Measurements from ENCODE around the gene UQCC5. TPM values are rescaled to one million over a fixed set of nuclear protein-coding genes. Genes with fewer than 3 reads are reported as not detected.

UQCC5 gene
- polyA plus RNA-seq, 1 donor (not counting 4 experiments of a cell fraction or from before 2014, with no cell fraction given): 20.0 TPM

GRCh38 chr3:52546111-52546901 lies 9.9 kb downstream of the UQCC5 start:
- H3K36me3 ChIP-seq (ENCODE audit: control insufficient read depth in 2 of 2, extremely low read depth in 1 of 2, insufficient read depth in 2 of 2, low read length in 2 of 2): peaks cover 11 to 27% of the 10 kb centered on the region in 2 experiments
- no peak for FAIRE-seq
- dilution Hi-C loops (cut with MboI; ENCODE audit: extremely low pct_ligation_motif_present, low sequenced_read_pairs): no loop called here
- no peak overlapping the region for H3K4me2 ChIP-seq (ENCODE audit: control insufficient read depth, extremely low read depth, insufficient read depth, low read depth, low read length)
- peaks cover 3% of the 10 kb centered on the region for H3K79me2 ChIP-seq (ENCODE audit: control insufficient read depth, insufficient read depth, low read length)
- no peaks in the 10 kb centered on the region for H3K9me1 ChIP-seq (ENCODE audit: control insufficient read depth, extremely low read depth, insufficient read depth, low read length)
- no peaks in the 10 kb centered on the region for H3K9me3 ChIP-seq (ENCODE audit: control insufficient read depth, low read depth, low read length)
- no peaks in the 10 kb centered on the region for H3K4me1 ChIP-seq (ENCODE audit: control insufficient read depth, extremely low read depth, insufficient read depth, low read length)
- peak overlapping the region; percentile 13 for H3K27ac ChIP-seq (ENCODE audit: control insufficient read depth, insufficient read depth, low read length)
- no peaks in the 10 kb centered on the region for H3K27me3 ChIP-seq (ENCODE audit: control insufficient read depth, extremely low read depth, insufficient read depth, low read length)
- H3K4me3 ChIP-seq (ENCODE audit: control insufficient read depth in 2 of 3, extremely low read depth in 1 of 3, insufficient read depth in 2 of 3, low read depth in 1 of 3, low read length in 3 of 3): no peak overlapping the region
- no peak overlapping the region for H2AFZ ChIP-seq (ENCODE audit: control insufficient read depth, low read length)
- H3K9ac ChIP-seq (ENCODE audit: control insufficient read depth, extremely low read depth, insufficient read depth, low read length): no peak overlapping the region
- TF ChIP-seq EZH2 (IDR thresholded peaks at IDR 0.05; ENCODE audit: low read length) (no peak), CTCF (optimal IDR thresholded peaks at IDR 0.05 in 1 of 3, IDR thresholded peaks at IDR 0.05 in 1 of 3, conservative IDR thresholded peaks at IDR 0.05 in 1 of 3; ENCODE audit: extremely low read depth in 1 of 3, insufficient read depth in 2 of 3, low read length in 3 of 3) (no peak)
- no peak for DNase-seq (ENCODE audit: low read depth, low spot score)
- H4K20me1 ChIP-seq (ENCODE audit: control insufficient read depth, extremely low read depth, insufficient read depth, low read length): no peaks in the 10 kb centered on the region

- Histone ChIP-seq H3K9ac (ENCODE audit: control insufficient read depth, extremely low read depth, insufficient read depth, low read length) (no peak overlapping the region), H4K20me1 (ENCODE audit: control insufficient read depth, extremely low read depth, insufficient read depth, low read length) (no peaks in the 10 kb centered on the region), H2AFZ (ENCODE audit: control insufficient read depth, low read length) (no peak overlapping the region), H3K27ac (ENCODE audit: control insufficient read depth, insufficient read depth, low read length) (no peak overlapping the region), H3K4me2 (ENCODE audit: control insufficient read depth, extremely low read depth, insufficient read depth, low read depth, low read length) (no peak overlapping the region), H3K36me3 (ENCODE audit: control insufficient read depth in 2 of 2, extremely low read depth in 1 of 2, insufficient read depth in 2 of 2, low read length in 2 of 2) (peaks cover 9 to 22% of the 10 kb centered on the region in 2 experiments), H3K27me3 (ENCODE audit: control insufficient read depth, extremely low read depth, insufficient read depth, low read length) (no peaks in the 10 kb centered on the region), H3K4me3 (ENCODE audit: control insufficient read depth in 2 of 3, extremely low read depth in 1 of 3, insufficient read depth in 2 of 3, low read depth in 1 of 3, low read length in 3 of 3) (no peak overlapping the region), H3K79me2 (ENCODE audit: control insufficient read depth, insufficient read depth, low read length) (no peaks in the 10 kb centered on the region), H3K4me1 (ENCODE audit: control insufficient read depth, extremely low read depth, insufficient read depth, low read length) (no peaks in the 10 kb centered on the region), H3K9me3 (ENCODE audit: control insufficient read depth, low read depth, low read length) (no peaks in the 10 kb centered on the region), H3K9me1 (ENCODE audit: control insufficient read depth, extremely low read depth, insufficient read depth, low read length) (no peaks in the 10 kb centered on the region)
- dilution Hi-C loops (cut with MboI; ENCODE audit: extremely low pct_ligation_motif_present, low sequenced_read_pairs): no loop called here
- no peak for DNase-seq (ENCODE audit: low read depth, low spot score)
- no peak for FAIRE-seq
- TF ChIP-seq EZH2 (IDR thresholded peaks at IDR 0.05; ENCODE audit: low read length) (no peak), CTCF (optimal IDR thresholded peaks at IDR 0.05 in 1 of 3, IDR thresholded peaks at IDR 0.05 in 1 of 3, conservative IDR thresholded peaks at IDR 0.05 in 1 of 3; ENCODE audit: extremely low read depth in 1 of 3, insufficient read depth in 2 of 3, low read length in 3 of 3) (no peak)
Measured at GRCh38 chr3:52547143-52547542, 10.7 kb downstream of the UQCC5 start.
